ENCODE results near the gene LARGE1.

DNA sequence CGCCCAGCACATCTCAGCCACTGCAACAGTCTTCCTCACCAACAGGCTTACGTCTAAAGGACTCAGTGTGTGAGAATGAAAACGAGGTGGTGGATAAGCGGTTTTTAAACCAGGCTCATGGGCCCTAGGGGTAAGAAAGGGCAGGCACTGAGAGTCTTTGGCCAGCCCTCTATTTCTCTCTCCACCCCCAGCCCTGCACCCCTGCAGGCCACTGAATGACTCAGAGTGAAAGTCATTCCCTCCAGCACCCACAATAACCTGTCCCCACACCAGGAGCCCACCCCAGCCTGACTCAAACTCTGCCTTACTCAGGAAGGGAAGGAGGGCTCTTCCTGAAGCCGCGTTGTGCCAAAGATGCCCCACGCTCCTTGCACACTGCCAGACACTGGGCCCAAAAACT is 72.0 kb downstream of the LARGE1 start:
- TF ChIP-seq, protein P1, sequence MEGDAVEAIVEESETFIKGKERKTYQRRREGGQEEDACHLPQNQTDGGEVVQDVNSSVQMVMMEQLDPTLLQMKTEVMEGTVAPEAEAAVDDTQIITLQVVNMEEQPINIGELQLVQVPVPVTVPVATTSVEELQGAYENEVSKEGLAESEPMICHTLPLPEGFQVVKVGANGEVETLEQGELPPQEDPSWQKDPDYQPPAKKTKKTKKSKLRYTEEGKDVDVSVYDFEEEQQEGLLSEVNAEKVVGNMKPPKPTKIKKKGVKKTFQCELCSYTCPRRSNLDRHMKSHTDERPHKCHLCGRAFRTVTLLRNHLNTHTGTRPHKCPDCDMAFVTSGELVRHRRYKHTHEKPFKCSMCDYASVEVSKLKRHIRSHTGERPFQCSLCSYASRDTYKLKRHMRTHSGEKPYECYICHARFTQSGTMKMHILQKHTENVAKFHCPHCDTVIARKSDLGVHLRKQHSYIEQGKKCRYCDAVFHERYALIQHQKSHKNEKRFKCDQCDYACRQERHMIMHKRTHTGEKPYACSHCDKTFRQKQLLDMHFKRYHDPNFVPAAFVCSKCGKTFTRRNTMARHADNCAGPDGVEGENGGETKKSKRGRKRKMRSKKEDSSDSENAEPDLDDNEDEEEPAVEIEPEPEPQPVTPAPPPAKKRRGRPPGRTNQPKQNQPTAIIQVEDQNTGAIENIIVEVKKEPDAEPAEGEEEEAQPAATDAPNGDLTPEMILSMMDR (IDR thresholded peaks at IDR 0.05; ENCODE audit: low read length) = no peak
- TF ChIP-seq EZH2 (IDR thresholded peaks at IDR 0.05; ENCODE audit: borderline replicate concordance, low read length) = no peak
